GM19397 (cell line): Measurements from ENCODE around the gene GPC6.
A peak's percentile ranks its signal among the peaks of the same experiment; 100 is the strongest.

Experiments used
- ATAC-seq: cut with Tn5 transposase; IDR thresholded peaks from one replicate; pipeline ENCODE4 v1.9.1; 2021; ENCODE audit warnings: mild to moderate bottlenecking, moderate library complexity; ENCODE audit not compliant: unreplicated experiment

GPC6 gene

GRCh38 chr13:94362411-94362909, 1135.9 kb downstream of the GPC6 start:
- peak; percentile 99 for ATAC-seq

DNA sequence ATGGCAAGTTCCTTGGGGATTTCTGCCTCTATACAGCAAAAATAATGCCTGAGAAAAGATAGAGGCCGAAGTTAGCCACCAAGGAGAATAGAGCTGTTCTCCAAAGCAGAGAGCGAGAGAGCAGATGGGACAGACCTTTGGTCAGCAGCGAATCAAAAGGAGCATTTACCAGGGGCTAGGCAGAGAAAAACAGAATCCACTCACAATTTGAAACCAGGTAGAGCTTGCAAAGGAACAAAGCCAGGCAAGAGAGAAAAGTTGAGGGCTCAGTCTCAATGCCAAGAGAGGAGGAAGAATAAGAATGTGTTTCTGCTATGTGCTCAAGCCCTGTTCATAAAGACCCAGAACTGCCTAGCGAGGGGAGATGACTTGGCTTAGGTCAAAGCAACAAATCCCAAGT, 1140.1 kb downstream of the GPC6 start:
- no peak for ATAC-seq

GRCh38 chr13:94369972-94370436, 1143.4 kb downstream of the GPC6 start:
- ATAC-seq: no peak

DNA sequence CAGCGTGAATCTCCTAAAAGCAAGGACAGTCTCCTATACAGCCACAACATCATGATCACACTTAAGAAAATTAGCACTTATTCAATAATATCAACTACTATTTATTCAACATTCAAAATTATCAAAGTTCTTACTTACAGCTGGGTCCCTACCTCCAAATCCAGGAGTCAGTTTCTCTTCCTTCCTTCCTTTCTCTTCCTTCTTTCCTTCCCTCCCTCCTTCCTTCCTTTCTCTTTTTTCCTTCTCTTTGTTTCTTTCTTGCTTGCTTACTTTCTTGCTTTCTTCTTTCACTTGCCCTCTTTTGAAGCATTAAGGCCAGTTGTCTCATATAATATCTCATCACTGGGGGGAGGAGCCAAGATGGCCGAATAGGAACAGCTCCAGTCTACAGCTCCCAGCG, 1145.2 kb downstream of the GPC6 start:
- ATAC-seq: no peak

DNA sequence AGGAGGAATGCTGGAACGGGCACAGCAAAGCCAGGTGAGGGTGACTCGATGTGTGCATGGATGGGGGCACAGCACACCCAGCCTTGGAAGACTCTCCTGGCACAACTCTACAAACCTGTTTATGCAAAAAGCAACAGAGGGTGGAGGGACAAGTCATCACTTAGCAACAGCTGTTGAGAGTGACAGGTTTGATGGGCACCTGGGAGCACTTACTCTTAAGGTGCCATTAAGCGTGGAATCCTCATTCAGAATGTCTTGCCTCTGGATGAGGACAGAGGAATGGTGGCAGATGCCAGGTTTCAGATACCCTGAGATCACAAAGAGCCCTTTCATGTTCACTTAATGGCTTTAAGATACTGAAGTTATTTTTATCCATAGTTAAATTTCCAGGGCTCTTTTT, 1155.9 kb downstream of the GPC6 start:
- ATAC-seq: no peak

DNA sequence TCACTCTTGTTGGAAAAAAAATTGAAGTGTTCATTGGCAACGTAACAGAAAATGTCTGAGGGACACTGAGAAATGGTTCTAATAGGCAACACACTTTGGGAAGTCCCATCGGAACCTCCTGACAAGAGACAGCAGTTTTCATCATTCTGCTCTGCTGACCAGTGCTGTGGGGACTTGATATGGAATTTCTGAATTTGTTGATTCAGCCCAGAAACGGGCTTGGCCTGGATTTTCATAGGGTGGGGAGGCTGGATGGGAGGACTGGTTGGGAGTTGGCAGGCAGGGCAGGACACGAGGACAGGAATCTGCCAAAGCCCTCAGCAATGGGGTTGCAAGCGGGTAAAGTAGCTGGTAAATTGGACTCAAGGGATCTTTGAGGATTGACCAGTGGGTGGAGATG, 1156.4 kb downstream of the GPC6 start:
- ATAC-seq: no peak

GRCh38 chr13:94384231-94384905, 1157.8 kb downstream of the GPC6 start:
- no peak for ATAC-seq

DNA sequence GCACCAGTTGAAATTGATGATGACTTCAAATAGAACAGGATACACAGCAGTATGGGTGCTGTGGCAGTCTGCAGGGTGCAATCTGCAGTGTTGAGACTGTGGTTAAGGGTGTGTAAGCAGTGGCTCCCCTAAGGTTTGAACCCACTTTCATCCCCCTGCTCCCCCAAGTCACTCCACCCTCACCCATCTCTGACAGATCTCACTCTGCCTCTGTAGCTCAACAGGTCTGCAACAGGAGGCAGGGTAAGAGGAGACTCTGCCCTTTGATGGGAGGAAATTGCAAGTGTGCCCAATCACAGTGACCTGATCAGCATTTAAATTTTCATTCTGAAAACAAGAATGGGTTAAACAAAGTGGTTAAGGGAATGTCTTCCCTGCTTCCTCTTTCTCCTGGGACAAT, 1160.4 kb downstream of the GPC6 start:
- no peak for ATAC-seq

- ATAC-seq: no peak
These were observed 1163.2 kb downstream of the GPC6 start for GRCh38 chr13:94389604-94390351.

DNA sequence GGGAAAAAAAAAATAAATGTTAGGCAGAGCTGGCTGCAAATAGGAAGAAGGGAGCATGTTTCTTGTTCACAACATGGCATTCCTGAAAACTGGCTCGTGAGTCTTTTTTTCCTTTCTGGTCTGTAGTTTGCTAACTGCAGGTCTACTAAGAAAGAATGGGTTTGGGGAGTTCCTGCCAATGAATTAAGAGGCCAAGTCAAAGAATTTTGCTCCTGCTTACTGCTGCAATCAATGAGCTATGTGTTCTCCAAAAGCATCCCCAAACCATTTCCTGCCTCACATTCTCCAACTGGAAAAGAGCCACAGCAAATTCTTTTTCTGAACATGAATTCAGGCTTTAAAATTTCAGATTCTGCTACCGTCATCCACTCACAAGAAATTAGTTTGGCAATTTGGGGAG, 1164.3 kb downstream of the GPC6 start:
- no peak for ATAC-seq

DNA sequence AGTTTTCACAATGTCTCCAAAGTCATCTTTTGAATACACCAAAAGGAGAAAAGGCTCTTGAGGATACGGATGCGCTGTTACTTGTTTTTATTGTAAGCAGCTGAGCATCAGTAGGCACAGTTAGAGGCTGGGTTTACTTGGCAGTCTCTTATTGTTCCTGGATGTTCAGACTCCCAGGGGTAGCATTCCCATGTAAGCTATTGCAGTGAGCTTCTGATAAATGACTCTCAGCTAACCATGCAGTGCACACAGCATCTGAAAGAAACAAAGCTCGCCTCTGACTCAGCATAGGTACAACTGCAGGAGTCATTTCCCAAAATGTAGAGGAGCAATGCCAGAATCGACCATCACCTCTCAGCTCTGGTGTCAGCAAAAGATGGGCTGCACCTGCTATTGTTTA, 1168.1 kb downstream of the GPC6 start:
- no peak for ATAC-seq

GRCh38 chr13:94395860-94396259, 1169.3 kb downstream of the GPC6 start:
- no peak for ATAC-seq

- ATAC-seq: no peak
These were observed 1173.2 kb downstream of the GPC6 start for GRCh38 chr13:94399812-94400211.

DNA sequence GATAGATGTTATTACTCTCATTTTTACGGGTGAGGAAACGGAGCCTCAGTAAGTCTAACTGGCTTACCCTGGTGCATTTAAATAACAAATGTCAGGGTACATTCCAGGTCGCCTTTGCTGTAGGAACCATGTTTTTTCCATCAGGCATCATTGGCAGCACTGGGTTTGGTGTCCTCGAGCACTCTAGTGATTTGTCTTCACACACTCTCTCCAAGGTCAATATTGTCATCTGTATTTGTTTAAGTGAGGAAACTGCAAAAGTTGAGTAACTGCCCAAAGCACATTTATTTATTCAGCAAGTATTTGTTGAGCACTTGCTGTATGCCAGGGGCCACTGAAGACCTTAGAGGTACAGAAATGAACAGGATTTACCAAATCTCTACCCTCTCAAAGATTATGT, 1174.3 kb downstream of the GPC6 start:
- no peak for ATAC-seq

DNA sequence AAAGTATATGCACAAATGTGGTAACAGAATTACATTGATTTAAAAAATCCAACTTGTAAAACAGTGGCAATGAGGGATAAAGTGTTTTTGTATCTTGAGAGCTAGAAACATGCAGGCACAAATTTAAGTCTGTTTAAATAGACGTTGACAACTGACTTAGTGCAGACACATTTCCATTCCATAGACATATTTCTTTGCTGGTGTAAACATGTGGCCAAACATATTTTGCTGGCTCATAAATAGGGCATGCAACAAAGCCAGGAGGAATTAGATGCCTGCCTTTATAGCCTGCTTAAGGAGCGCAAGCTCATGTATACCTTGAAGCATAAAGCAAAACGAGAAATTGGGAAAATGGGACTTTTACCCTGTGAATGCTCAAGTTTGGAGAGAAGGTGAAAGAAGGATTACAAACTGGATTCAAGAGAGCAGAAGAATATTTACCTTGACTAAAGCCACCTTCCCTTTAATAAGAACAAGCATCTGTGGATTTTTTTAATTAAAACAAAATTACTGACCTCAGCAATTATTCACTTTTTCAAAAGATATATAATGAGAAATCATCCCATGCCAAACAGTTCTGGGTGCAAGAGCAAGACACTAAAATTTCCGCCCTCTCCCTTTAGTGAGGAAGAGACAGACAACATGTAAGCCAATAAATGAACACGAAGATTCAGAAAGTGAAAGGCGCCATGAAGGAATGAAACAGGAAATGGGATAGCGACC, 1181.9 kb downstream of the GPC6 start:
- no peak for ATAC-seq

DNA sequence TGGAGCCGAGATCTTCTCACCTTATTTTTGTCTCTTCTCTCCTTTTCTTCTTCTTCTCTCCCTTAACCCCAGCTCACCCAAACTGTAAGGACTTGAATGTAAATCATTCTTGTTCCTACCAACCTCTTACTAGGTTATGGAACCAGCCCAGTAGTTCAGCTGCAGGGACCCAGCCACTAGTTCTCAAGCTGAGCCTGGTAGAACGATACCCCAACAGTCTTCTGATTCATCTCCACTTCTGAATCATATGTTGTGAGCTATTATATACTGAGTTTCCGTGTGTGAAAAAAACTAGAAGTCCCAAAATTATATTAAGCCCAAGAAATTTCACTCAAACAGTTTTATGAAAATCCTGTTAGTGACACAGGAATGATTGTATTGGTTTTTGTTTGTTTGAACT, 1185.1 kb downstream of the GPC6 start:
- no peak for ATAC-seq

GRCh38 chr13:94412870-94413597, 1186.4 kb downstream of the GPC6 start:
- ATAC-seq: no peak

DNA sequence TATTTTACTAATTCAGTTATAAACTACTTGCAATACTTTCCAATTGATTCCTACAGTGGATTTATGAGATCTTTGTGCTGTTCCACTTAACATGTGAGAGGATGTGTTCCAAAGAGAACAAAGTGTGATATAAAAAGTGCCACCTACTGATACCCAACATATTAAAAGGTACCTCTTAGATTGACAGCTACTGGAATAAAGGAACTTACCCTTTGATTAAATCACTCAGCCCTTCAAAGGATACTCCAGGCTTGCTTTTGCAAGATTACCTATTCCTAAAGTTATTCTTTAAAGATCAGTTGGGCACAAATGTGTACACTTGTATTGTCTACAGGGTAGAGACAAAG, 1187.0 kb downstream of the GPC6 start:
- ATAC-seq: no peak

- ATAC-seq: no peak
These were observed 1187.5 kb downstream of the GPC6 start for GRCh38 chr13:94414141-94414540.

DNA sequence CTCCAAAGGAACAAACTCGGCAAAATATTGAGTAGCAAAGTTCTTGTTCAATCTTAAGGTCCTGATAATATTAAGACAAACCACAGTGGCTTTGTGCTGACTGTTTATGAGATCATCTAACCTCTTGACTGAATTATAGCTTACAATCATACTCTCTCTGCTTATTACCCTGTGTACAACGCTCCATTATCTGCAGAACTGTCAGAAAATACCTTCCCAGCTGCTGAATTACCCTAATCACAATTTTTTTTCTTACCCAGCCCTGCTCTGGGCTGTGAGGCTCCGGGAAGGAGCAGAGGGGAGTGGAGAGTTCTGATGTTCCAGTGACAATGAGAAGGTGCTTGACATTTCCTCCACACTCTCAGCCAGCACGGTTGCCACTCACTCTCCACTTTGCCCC, 1188.1 kb downstream of the GPC6 start:
- ATAC-seq: no peak
